ENCODE results near the gene ACAT1. TPM values are rescaled to one million over a fixed set of nuclear protein-coding genes. Genes with fewer than 3 reads are reported as not detected.

Gene ACAT1
- total and polyA plus RNA-seq, 2 of the 4 experiments (the other 2 are of a cell fraction): 57.7 to 59.9 TPM

DNA sequence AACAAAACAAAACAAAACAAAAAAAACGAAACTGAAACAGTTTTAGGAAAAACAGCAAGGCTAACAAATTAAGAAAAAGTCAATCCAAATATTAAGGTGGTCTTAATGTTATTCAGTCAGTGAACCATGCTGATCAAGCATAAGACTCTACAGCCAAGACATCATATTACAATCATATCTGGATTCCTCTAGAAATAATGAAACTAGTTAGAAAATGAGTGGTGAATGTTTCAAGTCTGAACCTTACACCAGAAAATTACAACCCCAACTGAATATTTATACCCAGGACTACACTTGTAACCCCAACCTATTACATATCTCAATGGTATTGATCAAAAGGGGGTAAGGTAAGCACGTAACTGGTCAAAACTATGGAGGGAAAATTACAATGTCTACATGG is 48.8 kb downstream of the ACAT1 start:
- Histone ChIP-seq H2AFZ (replicated peaks; ENCODE audit: low read length, poor library complexity) (no peak overlapping the region), H3K14ac (replicated peaks; ENCODE audit: low read depth, low read length) (no peak overlapping the region), H2BK120ac (ENCODE audit: low read depth, low read length) (no peak overlapping the region), H2AK5ac (ENCODE audit: low read depth, low read length) (no peak overlapping the region), H3K27ac (ENCODE audit: insufficient read depth, low read length) (no peak overlapping the region), H2BK5ac (ENCODE audit: low read depth, low read length, poor library complexity, severe bottlenecking) (no peak overlapping the region), H3K36me3 (ENCODE audit: control insufficient read depth, insufficient read depth, low read length) (peaks cover 13% of the 10 kb centered on the region), H2BK15ac (ENCODE audit: low read depth, low read length) (no peak overlapping the region), H3K4me1 (ENCODE audit: control insufficient read depth, insufficient read depth, low read length) (no peaks in the 10 kb centered on the region), H4K8ac (ENCODE audit: low read depth in 2 of 2, low read length in 2 of 2) (no peak overlapping the region), H3K4me2 (ENCODE audit: low read depth, low read length) (no peak overlapping the region), H3K9me1 (ENCODE audit: insufficient read depth, low read length) (no peaks in the 10 kb centered on the region), H3K23ac (ENCODE audit: low read depth, low read length) (no peak overlapping the region), H3K9ac (ENCODE audit: low read depth, low read length) (no peak overlapping the region), H3K4me3 (ENCODE audit: insufficient read depth, low read depth, low read length) (no peak overlapping the region), H3K56ac (ENCODE audit: extremely low read depth, insufficient read depth, low read length) (no peak overlapping the region), H3K4ac (ENCODE audit: low read depth, low read length) (no peak overlapping the region), H4K91ac (ENCODE audit: insufficient read depth, low read depth, low read length) (no peak overlapping the region), H4K5ac (ENCODE audit: low read depth, low read length) (no peak overlapping the region), H3K27me3 (ENCODE audit: control insufficient read depth, insufficient read depth, low read length) (no peaks in the 10 kb centered on the region), H3K18ac (ENCODE audit: low read depth, low read length) (no peak overlapping the region), H4K20me1 (ENCODE audit: insufficient read depth, low read length) (no peaks in the 10 kb centered on the region), H2AK9ac (replicated peaks; ENCODE audit: low read depth, low read length, poor library complexity) (no peak overlapping the region), H2BK20ac (ENCODE audit: low read depth, low read length) (no peak overlapping the region), H3K79me1 (ENCODE audit: low read depth in 1 of 2, low read length in 2 of 2) (peaks cover 0 to 4% of the 10 kb centered on the region in 2 experiments; a peak in 1 of 4 replicates), H3K9me3 (ENCODE audit: control insufficient read depth, insufficient read depth, low read length) (no peaks in the 10 kb centered on the region)
- intact Hi-C loops (cut with micrococcal nuclease) (no loop called here), dilution Hi-C loops (cut with HindIII; ENCODE audit: low sequenced_read_pairs, unreplicated experiment) (no loop called here), in situ Hi-C loops (cut with MboI; ENCODE audit: low sequenced_read_pairs) (no loop called here)
- BruUV-seq (replicated peaks): no TSS peak
- DNase-seq (no peak), ATAC-seq (ENCODE audit: low read depth) (no peak)
- ChIA-PET CTCF (interaction anchor here (0.6 kb wide), 1 partner anchor 291 kb away, joined by 5 read pairs; no protein-coding TSS in a partner anchor), POLR2A (ENCODE audit: unreplicated experiment) (no interaction called here)
- TF ChIP-seq MAFK (IDR thresholded peaks at IDR 0.05; ENCODE audit: low read depth, low read length) (no peak), RCOR1 (IDR thresholded peaks at IDR 0.05; ENCODE audit: insufficient replicate concordance, low read length) (no peak), CHD1 (IDR thresholded peaks at IDR 0.05; ENCODE audit: low read depth, low read length) (no peak), RAD21 (IDR thresholded peaks at IDR 0.05; ENCODE audit: low read length) (no peak), POLR2A (IDR thresholded peaks at IDR 0.05; ENCODE audit: low read depth, low read length) (no peak), FOS (IDR thresholded peaks at IDR 0.05; ENCODE audit: low read depth, low read length) (no peak), NFE2L2 (IDR thresholded peaks at IDR 0.05; ENCODE audit: low read depth, low read length) (no peak), MAZ (IDR thresholded peaks at IDR 0.05; ENCODE audit: borderline replicate concordance, low read depth, low read length) (no peak), CEBPB (IDR thresholded peaks at IDR 0.05; ENCODE audit: low read depth, low read length) (no peak), BHLHE40 (IDR thresholded peaks at IDR 0.05; ENCODE audit: low read depth, low read length) (no peak), SMC3 (IDR thresholded peaks at IDR 0.05; ENCODE audit: low read depth, low read length) (no peak), MXI1 (IDR thresholded peaks at IDR 0.05; ENCODE audit: borderline replicate concordance, low read depth, low read length) (no peak), RFX5 (IDR thresholded peaks at IDR 0.05; ENCODE audit: low read depth, low read length) (no peak)
- TF ChIP-seq, protein P1, sequence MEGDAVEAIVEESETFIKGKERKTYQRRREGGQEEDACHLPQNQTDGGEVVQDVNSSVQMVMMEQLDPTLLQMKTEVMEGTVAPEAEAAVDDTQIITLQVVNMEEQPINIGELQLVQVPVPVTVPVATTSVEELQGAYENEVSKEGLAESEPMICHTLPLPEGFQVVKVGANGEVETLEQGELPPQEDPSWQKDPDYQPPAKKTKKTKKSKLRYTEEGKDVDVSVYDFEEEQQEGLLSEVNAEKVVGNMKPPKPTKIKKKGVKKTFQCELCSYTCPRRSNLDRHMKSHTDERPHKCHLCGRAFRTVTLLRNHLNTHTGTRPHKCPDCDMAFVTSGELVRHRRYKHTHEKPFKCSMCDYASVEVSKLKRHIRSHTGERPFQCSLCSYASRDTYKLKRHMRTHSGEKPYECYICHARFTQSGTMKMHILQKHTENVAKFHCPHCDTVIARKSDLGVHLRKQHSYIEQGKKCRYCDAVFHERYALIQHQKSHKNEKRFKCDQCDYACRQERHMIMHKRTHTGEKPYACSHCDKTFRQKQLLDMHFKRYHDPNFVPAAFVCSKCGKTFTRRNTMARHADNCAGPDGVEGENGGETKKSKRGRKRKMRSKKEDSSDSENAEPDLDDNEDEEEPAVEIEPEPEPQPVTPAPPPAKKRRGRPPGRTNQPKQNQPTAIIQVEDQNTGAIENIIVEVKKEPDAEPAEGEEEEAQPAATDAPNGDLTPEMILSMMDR (conservative IDR thresholded peaks at IDR 0.05; ENCODE audit: low read depth, low read length): no peak
- TF ChIP-seq, protein P2, sequence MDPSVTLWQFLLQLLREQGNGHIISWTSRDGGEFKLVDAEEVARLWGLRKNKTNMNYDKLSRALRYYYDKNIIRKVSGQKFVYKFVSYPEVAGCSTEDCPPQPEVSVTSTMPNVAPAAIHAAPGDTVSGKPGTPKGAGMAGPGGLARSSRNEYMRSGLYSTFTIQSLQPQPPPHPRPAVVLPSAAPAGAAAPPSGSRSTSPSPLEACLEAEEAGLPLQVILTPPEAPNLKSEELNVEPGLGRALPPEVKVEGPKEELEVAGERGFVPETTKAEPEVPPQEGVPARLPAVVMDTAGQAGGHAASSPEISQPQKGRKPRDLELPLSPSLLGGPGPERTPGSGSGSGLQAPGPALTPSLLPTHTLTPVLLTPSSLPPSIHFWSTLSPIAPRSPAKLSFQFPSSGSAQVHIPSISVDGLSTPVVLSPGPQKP (IDR thresholded peaks at IDR 0.05; ENCODE audit: borderline replicate concordance, low read depth, low read length): no peak
- TF ChIP-seq, protein P3, sequence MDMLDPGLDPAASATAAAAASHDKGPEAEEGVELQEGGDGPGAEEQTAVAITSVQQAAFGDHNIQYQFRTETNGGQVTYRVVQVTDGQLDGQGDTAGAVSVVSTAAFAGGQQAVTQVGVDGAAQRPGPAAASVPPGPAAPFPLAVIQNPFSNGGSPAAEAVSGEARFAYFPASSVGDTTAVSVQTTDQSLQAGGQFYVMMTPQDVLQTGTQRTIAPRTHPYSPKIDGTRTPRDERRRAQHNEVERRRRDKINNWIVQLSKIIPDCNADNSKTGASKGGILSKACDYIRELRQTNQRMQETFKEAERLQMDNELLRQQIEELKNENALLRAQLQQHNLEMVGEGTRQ (IDR thresholded peaks at IDR 0.05; ENCODE audit: low read depth, low read length): no peak
- no CpG with 5 or more reads among the region's 2 CpGs for WGBS, 2 experiments (ENCODE audit: extremely low coverage in 2 of 2, insufficient read length in 1 of 2)

Data from IMR-90 (cell line).